ENCODE measurements around the gene CDR2. TPM values are rescaled to one million over a fixed set of nuclear protein-coding genes. Genes with fewer than 3 reads are reported as not detected.
A peak's percentile ranks its signal among the peaks of the same experiment; 100 is the strongest.

The CDR2 gene
- total and polyA plus RNA-seq, 9 of the 15 experiments (the other 6 are each of a cell fraction or from before 2014, with no cell fraction given) = 4.6 to 30.3 (median 19.9) TPM

- TF ChIP-seq, protein P1, sequence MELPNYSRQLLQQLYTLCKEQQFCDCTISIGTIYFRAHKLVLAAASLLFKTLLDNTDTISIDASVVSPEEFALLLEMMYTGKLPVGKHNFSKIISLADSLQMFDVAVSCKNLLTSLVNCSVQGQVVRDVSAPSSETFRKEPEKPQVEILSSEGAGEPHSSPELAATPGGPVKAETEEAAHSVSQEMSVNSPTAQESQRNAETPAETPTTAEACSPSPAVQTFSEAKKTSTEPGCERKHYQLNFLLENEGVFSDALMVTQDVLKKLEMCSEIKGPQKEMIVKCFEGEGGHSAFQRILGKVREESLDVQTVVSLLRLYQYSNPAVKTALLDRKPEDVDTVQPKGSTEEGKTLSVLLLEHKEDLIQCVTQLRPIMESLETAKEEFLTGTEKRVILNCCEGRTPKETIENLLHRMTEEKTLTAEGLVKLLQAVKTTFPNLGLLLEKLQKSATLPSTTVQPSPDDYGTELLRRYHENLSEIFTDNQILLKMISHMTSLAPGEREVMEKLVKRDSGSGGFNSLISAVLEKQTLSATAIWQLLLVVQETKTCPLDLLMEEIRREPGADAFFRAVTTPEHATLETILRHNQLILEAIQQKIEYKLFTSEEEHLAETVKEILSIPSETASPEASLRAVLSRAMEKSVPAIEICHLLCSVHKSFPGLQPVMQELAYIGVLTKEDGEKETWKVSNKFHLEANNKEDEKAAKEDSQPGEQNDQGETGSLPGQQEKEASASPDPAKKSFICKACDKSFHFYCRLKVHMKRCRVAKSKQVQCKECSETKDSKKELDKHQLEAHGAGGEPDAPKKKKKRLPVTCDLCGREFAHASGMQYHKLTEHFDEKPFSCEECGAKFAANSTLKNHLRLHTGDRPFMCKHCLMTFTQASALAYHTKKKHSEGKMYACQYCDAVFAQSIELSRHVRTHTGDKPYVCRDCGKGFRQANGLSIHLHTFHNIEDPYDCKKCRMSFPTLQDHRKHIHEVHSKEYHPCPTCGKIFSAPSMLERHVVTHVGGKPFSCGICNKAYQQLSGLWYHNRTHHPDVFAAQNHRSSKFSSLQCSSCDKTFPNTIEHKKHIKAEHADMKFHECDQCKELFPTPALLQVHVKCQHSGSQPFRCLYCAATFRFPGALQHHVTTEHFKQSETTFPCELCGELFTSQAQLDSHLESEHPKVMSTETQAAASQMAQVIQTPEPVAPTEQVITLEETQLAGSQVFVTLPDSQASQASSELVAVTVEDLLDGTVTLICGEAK (IDR thresholded peaks at IDR 0.05) = peak; percentile 90
- TF ChIP-seq, protein P1 (CRISPR knock-in tag; IDR thresholded peaks at IDR 0.05) = no peak
- TF ChIP-seq TFE3 (CRISPR knock-in tag; IDR thresholded peaks at IDR 0.05) (no peak), ZNF830 (CRISPR knock-in tag; IDR thresholded peaks at IDR 0.05) (peak; percentile 74; the same call in 1 of the 2 replicates), RAD51 (IDR thresholded peaks at IDR 0.05; ENCODE audit: borderline replicate concordance, low read depth) (peak; percentile 74), AFF1 (IDR thresholded peaks at IDR 0.05; ENCODE audit: low read depth in 1 of 2, partially characterized antibody in 2 of 2) (no peak), ZNF311 (CRISPR knock-in tag; IDR thresholded peaks at IDR 0.05) (no peak), RBM14 (IDR thresholded peaks at IDR 0.05; ENCODE audit: borderline replicate concordance, insufficient read depth, low read depth, low read length) (peak; percentile 78; the same call in 1 of the 2 replicates), STAT5A (IDR thresholded peaks at IDR 0.05; ENCODE audit: borderline replicate concordance, low read length) (no peak)
- TF ChIP-seq, protein P2, sequence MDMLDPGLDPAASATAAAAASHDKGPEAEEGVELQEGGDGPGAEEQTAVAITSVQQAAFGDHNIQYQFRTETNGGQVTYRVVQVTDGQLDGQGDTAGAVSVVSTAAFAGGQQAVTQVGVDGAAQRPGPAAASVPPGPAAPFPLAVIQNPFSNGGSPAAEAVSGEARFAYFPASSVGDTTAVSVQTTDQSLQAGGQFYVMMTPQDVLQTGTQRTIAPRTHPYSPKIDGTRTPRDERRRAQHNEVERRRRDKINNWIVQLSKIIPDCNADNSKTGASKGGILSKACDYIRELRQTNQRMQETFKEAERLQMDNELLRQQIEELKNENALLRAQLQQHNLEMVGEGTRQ (CRISPR knock-in tag; IDR thresholded peaks at IDR 0.05) = peak; percentile 81
These were observed 77.1 kb downstream of the CDR2 start, which contains the start of gene POLR3E (continued) for GRCh38 chr16:22297114-22297870.
